ENCODE data around the gene DEFB124.
"Not testable (repeated sequence)": the region's sequence is repeated elsewhere in the genome, so short reads cannot be mapped to it uniquely, and the experiment has no call there.

The DEFB124 gene

GRCh38 chr20:31452575-31452974, 22.4 kb downstream of the DEFB124 start:
- H3K4me3 ChIP-seq (ENCODE audit: control insufficient read depth in 1 of 7, extremely low read depth in 1 of 7, insufficient read depth in 4 of 7, low read depth in 2 of 7, low read length in 6 of 7) = no peak overlapping the region
- no peak overlapping the region for H3K27ac ChIP-seq (ENCODE audit: insufficient read depth in 1 of 2, low read depth in 1 of 2, low read length in 2 of 2, poor library complexity in 1 of 2, severe bottlenecking in 2 of 2)
- peaks cover 0 to 3% (median 0%) of the 10 kb centered on the region in 5 experiments for H3K9me3 ChIP-seq (ENCODE audit: control extremely low read depth in 1 of 5, control insufficient read depth in 4 of 5, insufficient read depth in 2 of 5, low read depth in 1 of 5, low read length in 4 of 5)
- 92% methylated on average over 2 of the region's 2 CpGs for WGBS (ENCODE audit: insufficient coverage)
- ChIA-PET POLR2A (no interaction called here), CTCF (no interaction called here)
- no peaks in the 10 kb centered on the region for H3K4me1 ChIP-seq (ENCODE audit: control extremely low read depth in 1 of 4, control insufficient read depth in 4 of 4, insufficient read depth in 4 of 4, low read length in 3 of 4)
- H3K27me3 ChIP-seq (replicated peaks in 2 of 5; ENCODE audit: control insufficient read depth in 4 of 5, insufficient read depth in 5 of 5, low read length in 4 of 5) = peaks cover 0 to 3% (median 2%) of the 10 kb centered on the region in 5 experiments
- H3K36me3 ChIP-seq (ENCODE audit: control insufficient read depth in 4 of 4, insufficient read depth in 4 of 4, low read length in 3 of 4) = no peaks in the 10 kb centered on the region
- DNase-seq = no peak

GRCh38 chr20:31449511-31450414, 25.2 kb downstream of the DEFB124 start:
- Histone ChIP-seq H3K27ac (ENCODE audit: insufficient read depth in 1 of 2, low read depth in 1 of 2, low read length in 2 of 2, poor library complexity in 1 of 2, severe bottlenecking in 2 of 2) (no peak overlapping the region), H3K36me3 (ENCODE audit: control insufficient read depth in 4 of 4, insufficient read depth in 4 of 4, low read length in 3 of 4) (no peaks in the 10 kb centered on the region), H3K9me3 (ENCODE audit: control extremely low read depth in 1 of 5, control insufficient read depth in 4 of 5, insufficient read depth in 2 of 5, low read depth in 1 of 5, low read length in 4 of 5) (peaks cover 0 to 3% (median 0%) of the 10 kb centered on the region in 5 experiments), H3K4me1 (ENCODE audit: control extremely low read depth in 1 of 4, control insufficient read depth in 4 of 4, insufficient read depth in 4 of 4, low read length in 3 of 4) (no peaks in the 10 kb centered on the region), H3K27me3 (replicated peaks in 2 of 5; ENCODE audit: control insufficient read depth in 4 of 5, insufficient read depth in 5 of 5, low read length in 4 of 5) (peaks cover 0 to 3% (median 2%) of the 10 kb centered on the region in 5 experiments), H3K4me3 (ENCODE audit: control insufficient read depth in 1 of 7, extremely low read depth in 1 of 7, insufficient read depth in 4 of 7, low read depth in 2 of 7, low read length in 6 of 7) (no peak overlapping the region)
- no peak for DNase-seq
- CTCF ChIA-PET = interaction anchor here (0.8 to 1.1 kb wide), 2 partner anchors 9 to 11 kb away, joined by 3 read pairs; partner anchors contain the start of gene DEFB123
- POLR2A ChIA-PET = no interaction called here
- WGBS (ENCODE audit: insufficient coverage) = 84% methylated on average over 3 of the region's 8 CpGs

- Histone ChIP-seq H3K9me3 (ENCODE audit: control extremely low read depth in 1 of 5, control insufficient read depth in 4 of 5, insufficient read depth in 2 of 5, low read depth in 1 of 5, low read length in 4 of 5) (peaks cover 0 to 3% (median 0%) of the 10 kb centered on the region in 5 experiments), H3K27me3 (replicated peaks in 2 of 5; ENCODE audit: control insufficient read depth in 4 of 5, insufficient read depth in 5 of 5, low read length in 4 of 5) (peaks cover 0 to 2% (median 0%) of the 10 kb centered on the region in 5 experiments), H3K36me3 (ENCODE audit: control insufficient read depth in 4 of 4, insufficient read depth in 4 of 4, low read length in 3 of 4) (no peaks in the 10 kb centered on the region), H3K4me1 (ENCODE audit: control extremely low read depth in 1 of 4, control insufficient read depth in 4 of 4, insufficient read depth in 4 of 4, low read length in 3 of 4) (no peaks in the 10 kb centered on the region), H3K27ac (ENCODE audit: insufficient read depth in 1 of 2, low read depth in 1 of 2, low read length in 2 of 2, poor library complexity in 1 of 2, severe bottlenecking in 2 of 2) (no peak overlapping the region), H3K4me3 (ENCODE audit: control insufficient read depth in 1 of 7, extremely low read depth in 1 of 7, insufficient read depth in 4 of 7, low read depth in 2 of 7, low read length in 6 of 7) (no peak overlapping the region)
- 89% methylated on average over 12 of the region's 12 CpGs for whole genome bisulfite sequencing (ENCODE audit: insufficient coverage)
- DNase-seq = no peak
- POLR2A ChIA-PET = no interaction called here
- CTCF ChIA-PET = no interaction called here
Observed at GRCh38 chr20:31446084-31446819, 28.7 kb downstream of the DEFB124 start.

- no peaks in the 10 kb centered on the region for H3K36me3 ChIP-seq (ENCODE audit: control insufficient read depth in 4 of 4, insufficient read depth in 4 of 4, low read length in 3 of 4)
- no peaks in the 10 kb centered on the region for H3K9me3 ChIP-seq (ENCODE audit: control extremely low read depth in 1 of 5, control insufficient read depth in 4 of 5, insufficient read depth in 2 of 5, low read depth in 1 of 5, low read length in 4 of 5)
- no peak within 1 kb of the TSS for H3K27ac ChIP-seq (ENCODE audit: insufficient read depth in 1 of 2, low read depth in 1 of 2, low read length in 2 of 2, poor library complexity in 1 of 2, severe bottlenecking in 2 of 2)
- peaks cover 0 to 2% (median 0%) of the 10 kb centered on the region in 5 experiments for H3K27me3 ChIP-seq (replicated peaks in 2 of 5; ENCODE audit: control insufficient read depth in 4 of 5, insufficient read depth in 5 of 5, low read length in 4 of 5)
- WGBS (ENCODE audit: insufficient coverage) = 83% methylated on average over 14 of the region's 16 CpGs
- ChIA-PET CTCF (interaction anchor here (0.8 to 1.3 kb wide), 2 partner anchors 9 to 20 kb away, joined by 3 to 5 read pairs; no protein-coding TSS in a partner anchor), POLR2A (interaction anchor here (0.6 kb wide), 1 partner anchor 1915 kb away, joined by 4 read pairs; no protein-coding TSS in a partner anchor)
- H3K4me3 ChIP-seq (ENCODE audit: control insufficient read depth in 1 of 7, extremely low read depth in 1 of 7, insufficient read depth in 4 of 7, low read depth in 2 of 7, low read length in 6 of 7) = no peak within 1 kb of the TSS
- H3K4me1 ChIP-seq (ENCODE audit: control extremely low read depth in 1 of 4, control insufficient read depth in 4 of 4, insufficient read depth in 4 of 4, low read length in 3 of 4) = no peaks in the 10 kb centered on the region
- no peak for DNase-seq
Observed at GRCh38 chr20:31440012-31440659, 34.8 kb downstream of the DEFB124 start, which contains the start of gene DEFB123. TSS of gene DEFB123 (plus strand) at chr20:31440632. CDS start at chr20:31440699, 67 bp downstream.

- WGBS (ENCODE audit: insufficient coverage) = 84% methylated on average over 2 of the region's 4 CpGs
Observed at GRCh38 chr20:31430568-31431115, 44.3 kb downstream of the DEFB124 start.

GRCh38 chr20:31427576-31427975, 47.4 kb downstream of the DEFB124 start:
- CTCF ChIA-PET; H3K9me3 ChIP-seq (ENCODE audit: control extremely low read depth in 1 of 5, control insufficient read depth in 4 of 5, insufficient read depth in 2 of 5, low read depth in 1 of 5, low read length in 4 of 5); H3K4me3 ChIP-seq (ENCODE audit: control insufficient read depth in 1 of 7, extremely low read depth in 1 of 7, insufficient read depth in 4 of 7, low read depth in 2 of 7, low read length in 6 of 7); H3K4me1 ChIP-seq (ENCODE audit: control extremely low read depth in 1 of 4, control insufficient read depth in 4 of 4, insufficient read depth in 4 of 4, low read length in 3 of 4); H3K27ac ChIP-seq (ENCODE audit: insufficient read depth in 1 of 2, low read depth in 1 of 2, low read length in 2 of 2, poor library complexity in 1 of 2, severe bottlenecking in 2 of 2); POLR2A ChIA-PET; H3K36me3 ChIP-seq (ENCODE audit: control insufficient read depth in 4 of 4, insufficient read depth in 4 of 4, low read length in 3 of 4); DNase-seq: not testable (repeated sequence)
- H3K27me3 ChIP-seq (replicated peaks in 2 of 5; ENCODE audit: control insufficient read depth in 4 of 5, insufficient read depth in 5 of 5, low read length in 4 of 5) = peaks cover 0 to 12% (median 3%) of the 10 kb centered on the region in 5 experiments
- 100% methylated on average over 6 of the region's 31 CpGs for WGBS (ENCODE audit: insufficient coverage)

More at GRCh38 chr20:31430568-31431115, 44.3 kb downstream of the DEFB124 start:
- Histone ChIP-seq H3K4me3 (ENCODE audit: control insufficient read depth in 1 of 7, extremely low read depth in 1 of 7, insufficient read depth in 4 of 7, low read depth in 2 of 7, low read length in 6 of 7) (no peak overlapping the region), H3K9me3 (ENCODE audit: control extremely low read depth in 1 of 5, control insufficient read depth in 4 of 5, insufficient read depth in 2 of 5, low read depth in 1 of 5, low read length in 4 of 5) (no peaks in the 10 kb centered on the region), H3K27ac (ENCODE audit: insufficient read depth in 1 of 2, low read depth in 1 of 2, low read length in 2 of 2, poor library complexity in 1 of 2, severe bottlenecking in 2 of 2) (no peak overlapping the region), H3K27me3 (replicated peaks in 2 of 5; ENCODE audit: control insufficient read depth in 4 of 5, insufficient read depth in 5 of 5, low read length in 4 of 5) (peaks cover 0 to 2% (median 0%) of the 10 kb centered on the region in 5 experiments), H3K36me3 (ENCODE audit: control insufficient read depth in 4 of 4, insufficient read depth in 4 of 4, low read length in 3 of 4) (no peaks in the 10 kb centered on the region), H3K4me1 (ENCODE audit: control extremely low read depth in 1 of 4, control insufficient read depth in 4 of 4, insufficient read depth in 4 of 4, low read length in 3 of 4) (no peaks in the 10 kb centered on the region)
- ChIA-PET POLR2A (no interaction called here), CTCF (no interaction called here)
- no peak for DNase-seq

All from common myeloid progenitor, CD34-positive (primary cell).